Cardiac fibroblast (primary cell): ENCODE results near the gene ABRACL.

Source experiments
- DNase-seq, 2 donors: peaks; one replicate each; pipeline versions ENCODE4 v3.0.0 to v3.0.0-alpha.2; 2010; ENCODE audit warnings: low read depth in 2 of 2
- H3K4me3 ChIP-seq, 2 donors: replicated peaks in 1 of 2; 1 replicate in 1 of 2; 2 replicates in 1 of 2; pipeline ENCODE4 v1.5.1; 2011; ENCODE audit warnings: low read depth in 2 of 2, low read length in 2 of 2, mild to moderate bottlenecking in 2 of 2, moderate library complexity in 1 of 2
- CTCF ChIP-seq: IDR thresholded peaks from one replicate; pipeline ENCODE4 v1.5.1; 2011; ENCODE audit warnings: low read depth, mild to moderate bottlenecking, low read length, inconsistent platforms

Gene ABRACL

GRCh38 chr6:139081471-139081870 is 52.9 kb downstream of the ABRACL start:
- no peak for DNase-seq
- H3K4me3 ChIP-seq: no peak overlapping the region
- no peak for TF ChIP-seq CTCF

GRCh38 chr6:139082370-139082769 is 53.8 kb downstream of the ABRACL start:
- TF ChIP-seq CTCF: no peak
- H3K4me3 ChIP-seq: no peak overlapping the region
- DNase-seq: no peak

GRCh38 chr6:139091826-139092225 is 63.3 kb downstream of the ABRACL start:
- DNase-seq: no peak
- H3K4me3 ChIP-seq: no peak overlapping the region
- TF ChIP-seq CTCF: no peak
